ENCODE data around the gene THOC7. TPM values are rescaled to one million over a fixed set of nuclear protein-coding genes. Genes with fewer than 3 reads are reported as not detected.
A peak's percentile ranks its signal among the peaks of the same experiment; 100 is the strongest.

The THOC7 gene
- total RNA-seq, 3 donors from 2014 or later (not counting 1 experiment from before 2014, with no cell fraction given) = 30.3 to 35.8 (median 32.5) TPM

DNA sequence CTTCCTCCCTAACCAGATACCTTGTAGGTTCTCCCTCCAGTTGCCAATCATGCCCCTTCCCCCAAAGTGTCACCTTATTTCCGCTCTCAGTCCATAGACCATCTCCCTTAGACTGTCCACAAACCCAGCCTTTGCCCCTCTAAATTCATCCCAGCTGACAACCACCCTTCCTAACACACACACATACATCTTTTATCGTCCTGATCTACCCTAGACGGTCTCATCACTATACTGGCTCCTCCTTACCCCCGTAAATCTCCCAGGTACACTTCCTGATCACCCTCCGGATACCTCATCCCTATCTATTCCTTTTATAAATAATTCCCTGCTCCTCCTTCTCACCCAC lies 828 bp downstream of the THOC7 start:
- H3K36me3 ChIP-seq (ENCODE audit: control insufficient read depth, insufficient read depth, low read length) = peaks cover 2% of the 10 kb centered on the region
- Mint-ChIP-seq H3K9me3 (no peaks in the 10 kb centered on the region), H3K4me3 (peak overlapping the region; percentile 83), H3K27ac (peak overlapping the region; percentile 73 to 80), H3K36me3 (no peaks in the 10 kb centered on the region), H3K4me1 (peaks cover 41 to 45% of the 10 kb centered on the region in 2 donors), H3K27me3 (ENCODE audit: low read depth in 2 of 2) (no peaks in the 10 kb centered on the region)
- TF ChIP-seq CTCF (IDR thresholded peaks at IDR 0.05) = no peak
- 22% methylated on average over 5 of the region's 5 CpGs for WGBS (ENCODE audit: insufficient coverage)
- no peaks in the 10 kb centered on the region for H3K9me3 ChIP-seq (ENCODE audit: control insufficient read depth, insufficient read depth, low read length)
- peak overlapping the region; percentile 52 for H3K4me3 ChIP-seq (ENCODE audit: low read length)
- H3K27ac ChIP-seq (ENCODE audit: low read length) = peak overlapping the region; percentile 47
- DNase-seq (peak in 1 of 2 donors; percentile 42), ATAC-seq (no peak)
- H3K27me3 ChIP-seq (ENCODE audit: control insufficient read depth, insufficient read depth, low read length) = no peaks in the 10 kb centered on the region
- intact Hi-C loops (cut with micrococcal nuclease) = loop anchor here (2.0 to 5.0 kb wide), 2 partner anchors 72 to 160 kb away; partner anchors contain the start of gene PSMD6
- peaks cover 17% of the 10 kb centered on the region for H3K4me1 ChIP-seq (ENCODE audit: control insufficient read depth, insufficient read depth, low read length)

DNA sequence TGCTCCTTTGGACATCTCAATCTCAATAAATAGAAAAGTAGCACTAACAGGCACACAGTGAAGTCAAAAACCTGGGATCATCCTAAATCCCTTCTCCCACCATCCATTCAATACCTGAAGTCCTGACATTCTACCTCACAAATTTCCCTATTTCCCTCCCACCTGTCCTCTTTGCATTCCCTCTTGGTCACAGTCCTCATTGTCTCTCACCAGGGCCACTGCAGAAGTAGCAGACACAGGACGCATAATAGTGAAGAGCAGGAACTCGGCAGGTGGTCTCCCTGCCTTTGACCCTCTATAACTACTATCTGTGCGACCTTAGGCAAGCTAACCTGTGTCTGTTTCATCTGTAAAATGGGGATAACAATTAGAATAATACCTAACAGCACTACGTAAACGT lies 2.3 kb downstream of the THOC7 start:
- no peak for TF ChIP-seq CTCF (IDR thresholded peaks at IDR 0.05)
- Histone ChIP-seq H3K27ac (ENCODE audit: low read length) (no peak overlapping the region), H3K4me3 (ENCODE audit: low read length) (no peak overlapping the region), H3K4me1 (ENCODE audit: control insufficient read depth, insufficient read depth, low read length) (peaks cover 17% of the 10 kb centered on the region), H3K36me3 (ENCODE audit: control insufficient read depth, insufficient read depth, low read length) (no peaks in the 10 kb centered on the region), H3K27me3 (ENCODE audit: control insufficient read depth, insufficient read depth, low read length) (no peaks in the 10 kb centered on the region), H3K9me3 (ENCODE audit: control insufficient read depth, insufficient read depth, low read length) (no peaks in the 10 kb centered on the region)
- H3K4me1 Mint-ChIP-seq = peaks cover 40 to 41% of the 10 kb centered on the region in 2 donors
- H3K27me3 Mint-ChIP-seq (ENCODE audit: low read depth in 2 of 2) = no peaks in the 10 kb centered on the region
- intact Hi-C loops (cut with micrococcal nuclease) = loop anchor here (5.0 kb wide), 1 partner anchor 161 kb away; the partner anchor contains the start of gene PSMD6
- H3K4me3 Mint-ChIP-seq = no peak overlapping the region
- DNase-seq (no peak), ATAC-seq (no peak)
- peak overlapping the region; percentile 73 to 80 for H3K27ac Mint-ChIP-seq
- no peaks in the 10 kb centered on the region for H3K9me3 Mint-ChIP-seq
- no peaks in the 10 kb centered on the region for H3K36me3 Mint-ChIP-seq
- WGBS (ENCODE audit: insufficient coverage) = 97% methylated on average over 3 of the region's 5 CpGs

DNA sequence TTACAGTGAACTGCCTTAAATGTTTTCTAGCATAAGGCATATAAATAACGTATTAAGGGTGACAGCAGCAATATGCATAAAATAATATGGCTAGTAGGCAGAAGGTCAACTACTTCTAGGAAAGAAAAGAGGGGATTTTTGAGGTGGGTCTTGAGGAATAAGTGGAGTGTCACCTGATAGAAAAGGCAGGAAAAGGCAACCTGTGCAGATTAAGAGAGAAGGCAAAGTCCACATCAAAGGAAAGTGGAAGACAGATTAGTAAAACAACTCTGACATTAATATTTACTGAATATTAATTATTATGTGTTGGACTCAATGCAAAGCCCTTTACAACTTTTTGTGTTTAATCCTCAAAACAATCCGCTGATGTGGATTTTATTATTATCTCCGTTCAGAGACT lies 2.8 kb downstream of the THOC7 start:
- Histone ChIP-seq H3K4me3 (ENCODE audit: low read length) (no peak overlapping the region), H3K27me3 (ENCODE audit: control insufficient read depth, insufficient read depth, low read length) (no peaks in the 10 kb centered on the region), H3K9me3 (ENCODE audit: control insufficient read depth, insufficient read depth, low read length) (no peaks in the 10 kb centered on the region), H3K4me1 (ENCODE audit: control insufficient read depth, insufficient read depth, low read length) (peaks cover 17% of the 10 kb centered on the region), H3K36me3 (ENCODE audit: control insufficient read depth, insufficient read depth, low read length) (no peaks in the 10 kb centered on the region), H3K27ac (ENCODE audit: low read length) (no peak overlapping the region)
- ATAC-seq (no peak), DNase-seq (no peak)
- Mint-ChIP-seq H3K4me1 (peaks cover 41 to 42% of the 10 kb centered on the region in 2 donors), H3K27me3 (ENCODE audit: low read depth in 2 of 2) (no peaks in the 10 kb centered on the region), H3K4me3 (no peak overlapping the region), H3K27ac (peak overlapping the region; percentile 43 to 73), H3K9me3 (no peaks in the 10 kb centered on the region), H3K36me3 (no peaks in the 10 kb centered on the region)
- intact Hi-C loops (cut with micrococcal nuclease) = loop anchor here (5.0 kb wide), 1 partner anchor 162 kb away; the partner anchor contains the start of gene PSMD6
- WGBS (ENCODE audit: insufficient coverage) = 100% methylated on average over 3 of the region's 3 CpGs
- TF ChIP-seq CTCF (IDR thresholded peaks at IDR 0.05) = no peak

DNA sequence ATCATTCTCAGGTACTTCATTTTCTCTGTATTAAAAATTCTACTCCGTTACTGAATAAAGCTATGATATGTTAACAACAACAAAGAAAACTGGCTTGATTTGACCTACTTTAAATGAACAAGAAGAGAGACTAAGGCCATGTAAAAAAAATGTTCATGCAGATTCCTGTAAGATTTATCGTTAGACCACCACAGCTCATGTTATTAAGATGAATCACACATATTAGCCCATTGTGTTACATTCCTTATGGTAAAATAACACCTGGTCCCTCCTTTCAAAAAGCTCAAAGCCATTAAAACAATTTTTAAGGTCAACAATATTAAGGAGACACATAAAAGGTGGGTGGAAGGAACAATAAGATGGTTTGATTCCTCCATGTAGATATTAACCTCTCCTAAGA lies 6.3 kb downstream of the THOC7 start:
- Mint-ChIP-seq H3K9me3 (no peaks in the 10 kb centered on the region), H3K36me3 (no peaks in the 10 kb centered on the region), H3K27ac (no peak overlapping the region), H3K27me3 (ENCODE audit: low read depth in 2 of 2) (no peaks in the 10 kb centered on the region), H3K4me1 (peaks cover 24 to 30% of the 10 kb centered on the region in 2 donors), H3K4me3 (no peak overlapping the region)
- DNase-seq (no peak), ATAC-seq (no peak)
- Histone ChIP-seq H3K4me1 (ENCODE audit: control insufficient read depth, insufficient read depth, low read length) (no peaks in the 10 kb centered on the region), H3K4me3 (ENCODE audit: low read length) (no peak overlapping the region), H3K9me3 (ENCODE audit: control insufficient read depth, insufficient read depth, low read length) (no peaks in the 10 kb centered on the region), H3K27ac (ENCODE audit: low read length) (no peak overlapping the region), H3K27me3 (ENCODE audit: control insufficient read depth, insufficient read depth, low read length) (no peaks in the 10 kb centered on the region), H3K36me3 (ENCODE audit: control insufficient read depth, insufficient read depth, low read length) (no peaks in the 10 kb centered on the region)
- intact Hi-C loops (cut with micrococcal nuclease) = no loop called here
- 100% methylated on average over 1 of the region's 2 CpGs for WGBS (ENCODE audit: insufficient coverage)
- TF ChIP-seq CTCF (IDR thresholded peaks at IDR 0.05) = no peak

All from natural killer cell (primary cell).